H1 (cell line): Measurements from ENCODE around the gene ARHGAP22. TPM values are rescaled to one million over a fixed set of nuclear protein-coding genes. Genes with fewer than 3 reads are reported as not detected.

Experiments
- CTCF ChIA-PET: fragments of 300-600 bp; sonication (Branson Sonifier 250); formaldehyde crosslinking; loops from one replicate; lab custom pipeline; 2021; ENCODE audit not compliant: partially characterized antibody; lab: Charles Lee
- POLR2A ChIA-PET: fragments of 300-600 bp; sonication (Branson Sonifier 250); formaldehyde crosslinking; loops from one replicate; lab custom pipeline; 2021; ENCODE audit warnings: inconsistent platforms; ENCODE audit not compliant: partially characterized antibody; lab: Charles Lee
- DNase-seq, 2 experiments: peaks; one replicate each; pipeline versions ENCODE4 v3.0.0 to v3.0.0-alpha.2; 2010 to 2022; ENCODE audit warnings: low spot score in 2 of 2, low read depth in 1 of 2, mixed read lengths in 1 of 2
- FAIRE-seq: peaks from 2 replicates; lab custom pipeline; 2011; peaks lifted over from hg19 to GRCh38; lab: Jason Lieb, UNC
- H2AFZ ChIP-seq: 2 replicates; pipeline ENCODE4 v1.8.1; 2012; ENCODE audit warnings: low read length, inconsistent platforms
- H2AK5ac ChIP-seq: 2 replicates; pipeline ENCODE4 v1.6.1; 2013; ENCODE audit warnings: low read depth, low read length
- H2BK120ac ChIP-seq: replicated peaks from 2 replicates; pipeline ENCODE3; 2013; ENCODE audit warnings: low read depth, low read length, inconsistent platforms
- H2BK12ac ChIP-seq: 2 replicates; pipeline ENCODE4 v1.6.1; 2013; ENCODE audit warnings: low read depth, low read length
- H2BK15ac ChIP-seq: 2 replicates; pipeline ENCODE4 v1.6.1; 2013; ENCODE audit warnings: low read length
- H2BK20ac ChIP-seq: 2 replicates; pipeline ENCODE4 v1.6.1; 2013; ENCODE audit warnings: low read length
- H2BK5ac ChIP-seq: 2 replicates; pipeline ENCODE4 v1.6.1; 2013; ENCODE audit warnings: low read depth, low read length
- H3K14ac ChIP-seq: 2 replicates; pipeline ENCODE4 v1.6.1; 2013; ENCODE audit warnings: inconsistent platforms; ENCODE audit not compliant: insufficient read length
- H3K18ac ChIP-seq: 2 replicates; pipeline ENCODE4 v1.6.1; 2013; ENCODE audit warnings: low read length; ENCODE audit errors: extremely low read depth
- H3K23ac ChIP-seq: 2 replicates; pipeline ENCODE4 v1.6.1; 2013; ENCODE audit warnings: inconsistent platforms; ENCODE audit not compliant: insufficient read length
- H3K23me2 ChIP-seq: 2 replicates; pipeline ENCODE4 v1.6.1; 2013; ENCODE audit warnings: low read depth, low read length
- H3K27ac ChIP-seq: 2 replicates; pipeline ENCODE4 v1.6.1; 2011; ENCODE audit warnings: low read depth, low read length, inconsistent platforms
- H3K27me3 ChIP-seq, 4 experiments: replicated peaks in 1 of 4; 1 replicate in 1 of 4; 2 replicates in 3 of 4; pipeline versions ENCODE4 v1.6.1 to v1.8.1; 2011 to 2013; ENCODE audit warnings: low read length in 3 of 4, mild to moderate bottlenecking in 3 of 4, inconsistent platforms in 2 of 4, mixed read lengths in 2 of 4, moderate library complexity in 1 of 4; ENCODE audit not compliant: control insufficient read depth in 3 of 4, insufficient read depth in 3 of 4; ENCODE audit errors: extremely low read depth in 1 of 4
- H3K36me3 ChIP-seq, 4 experiments: 2 replicates each; pipeline versions ENCODE4 v1.6.1 to v1.8.1; 2011 to 2013; ENCODE audit warnings: mild to moderate bottlenecking in 4 of 4, low read length in 3 of 4, moderate library complexity in 2 of 4, control low read depth in 1 of 4, inconsistent platforms in 1 of 4; ENCODE audit not compliant: insufficient read depth in 4 of 4, control insufficient read depth in 2 of 4
- H3K4ac ChIP-seq: replicated peaks from 2 replicates; pipeline ENCODE3; 2013; ENCODE audit warnings: low read length, low read depth, mixed read lengths, inconsistent platforms; ENCODE audit not compliant: insufficient read length
- H3K4me1 ChIP-seq, 4 experiments: replicated peaks in 1 of 4; 1 replicate in 1 of 4; 2 replicates in 3 of 4; pipeline versions ENCODE4 v1.6.1 to v1.8.1; 2011 to 2013; ENCODE audit warnings: low read length in 3 of 4, inconsistent platforms in 2 of 4, mixed read lengths in 1 of 4; ENCODE audit not compliant: insufficient read depth in 4 of 4, control insufficient read depth in 3 of 4
- H3K4me2 ChIP-seq, 2 experiments: 2 replicates each; pipeline versions ENCODE4 v1.6.1 to v1.8.1; 2011 to 2013; ENCODE audit warnings: low read depth in 2 of 2, low read length in 2 of 2, control low read depth in 1 of 2, inconsistent platforms in 1 of 2, mild to moderate bottlenecking in 1 of 2; ENCODE audit not compliant: insufficient read depth in 1 of 2
- H3K4me3 ChIP-seq, 4 experiments: fragments of 200-600, 300-600 bp in 1 of 4; sonication (generic), shearing (Covaris generic), sonication (Bioruptor Twin) in 1 of 4; 2 replicates each; pipeline versions ENCODE4 v1.5.1 to v1.8.1; 2011 to 2016; ENCODE audit warnings: low read length in 4 of 4, low read depth in 3 of 4, control low read depth in 2 of 4, inconsistent platforms in 2 of 4, mild to moderate bottlenecking in 2 of 4, mixed read lengths in 1 of 4, moderate library complexity in 1 of 4; ENCODE audit not compliant: insufficient read depth in 2 of 4; ENCODE audit errors: extremely low read depth in 1 of 4
- H3K56ac ChIP-seq: replicated peaks from 2 replicates; pipeline ENCODE3; 2013; ENCODE audit warnings: low read depth, mild to moderate bottlenecking, mixed read lengths, low read length, inconsistent platforms; ENCODE audit not compliant: insufficient read length
- H3K79me1 ChIP-seq: 2 replicates; pipeline ENCODE4 v1.6.1; 2013; ENCODE audit warnings: low read depth, low read length, control low read depth
- H3K79me2 ChIP-seq, 2 experiments: 2 replicates each; pipeline versions ENCODE4 v1.6.1 to v1.8.1; 2012 to 2013; ENCODE audit warnings: low read length in 2 of 2, mild to moderate bottlenecking in 2 of 2, inconsistent platforms in 1 of 2; ENCODE audit not compliant: insufficient read depth in 2 of 2, control insufficient read depth in 1 of 2
- H3K9ac ChIP-seq, 4 experiments: replicated peaks in 1 of 4; 1 replicate in 1 of 4; 2 replicates in 3 of 4; pipeline versions ENCODE4 v1.6.1 to v1.8.1; 2011 to 2013; ENCODE audit warnings: low read depth in 3 of 4, low read length in 3 of 4, control low read depth in 2 of 4, mild to moderate bottlenecking in 2 of 4, moderate library complexity in 2 of 4, inconsistent platforms in 1 of 4; ENCODE audit errors: extremely low read depth in 1 of 4
- H3K9me3 ChIP-seq, 2 experiments: 2 replicates each; pipeline versions ENCODE4 v1.6.1 to v1.8.1; 2012 to 2013; ENCODE audit warnings: mild to moderate bottlenecking in 2 of 2, moderate library complexity in 2 of 2, control low read depth in 1 of 2, inconsistent platforms in 1 of 2, low read depth in 1 of 2, low read length in 1 of 2, mixed read lengths in 1 of 2; ENCODE audit not compliant: insufficient read depth in 2 of 2
- H4K20me1 ChIP-seq, 2 experiments: replicated peaks in 1 of 2; 2 replicates each; pipeline versions ENCODE3 to v1.8.1; 2011 to 2013; ENCODE audit warnings: inconsistent platforms in 2 of 2, low read length in 2 of 2, mild to moderate bottlenecking in 1 of 2; ENCODE audit not compliant: insufficient read depth in 2 of 2, control insufficient read depth in 1 of 2
- H4K5ac ChIP-seq: 2 replicates; pipeline ENCODE4 v1.6.1; 2013; ENCODE audit warnings: low read length, low read depth, mixed read lengths, inconsistent platforms; ENCODE audit not compliant: insufficient read length
- H4K8ac ChIP-seq: 2 replicates; pipeline ENCODE4 v1.8.0; 2013; ENCODE audit warnings: mild to moderate bottlenecking, moderate library complexity, low read length, inconsistent platforms; ENCODE audit not compliant: insufficient read depth; ENCODE audit errors: extremely low read depth
- H4K91ac ChIP-seq: replicated peaks from 2 replicates; pipeline ENCODE3; 2013; ENCODE audit warnings: low read length, mixed read lengths, inconsistent platforms; ENCODE audit not compliant: insufficient read length
- EP300 ChIP-seq, 2 experiments: IDR thresholded peaks; 1 replicate in 1 of 2; 2 replicates in 1 of 2; pipeline ENCODE4 v1.6.1; 2011 to 2012; ENCODE audit warnings: low read depth in 2 of 2, low read length in 2 of 2, mild to moderate bottlenecking in 2 of 2, borderline replicate concordance in 1 of 2, inconsistent platforms in 1 of 2, moderate library complexity in 1 of 2
- HDAC2 ChIP-seq, 2 experiments: fragments of 300-600 bp in 1 of 2; sonication (generic) in 1 of 2; IDR thresholded peaks; 2 replicates each; pipeline ENCODE4 v1.6.1; 2011 to 2012; ENCODE audit warnings: low read depth in 2 of 2, low read length in 2 of 2, mild to moderate bottlenecking in 2 of 2, moderate library complexity in 2 of 2, borderline replicate concordance in 1 of 2, inconsistent platforms in 1 of 2
- TEAD4 ChIP-seq: IDR thresholded peaks from 2 replicates; pipeline ENCODE4 v1.6.1; 2012; ENCODE audit warnings: low read depth, low read length, inconsistent platforms, mixed read lengths
- WGBS, 2 experiments: shearing (Covaris generic) in 1 of 2; methylation state at CpG; one replicate each; pipeline versions ENCODE4 v1.1.6 to v1.1.7; 2013 to 2015; ENCODE audit warnings: low lambda C conversion rate in 2 of 2, mixed read lengths in 2 of 2, inconsistent platforms in 1 of 2, low coverage in 1 of 2, missing lambda C conversion rate in 1 of 2; ENCODE audit not compliant: insufficient replicate concordance in 2 of 2, insufficient coverage in 1 of 2, insufficient read length in 1 of 2; ENCODE audit errors: extremely low coverage in 1 of 2, missing lambda C conversion rate in 1 of 2; 5-methylcytosine and 5-hydroxymethylcytosine counted together
- polyA plus RNA-seq, 7 experiments: library from polyadenylated mRNA; depleted of rRNA in 3 of 7; stranded (reverse) in 5 of 7; unstranded in 2 of 7; fragments of >200 nt in 5 of 7; fragments of 200-250 nt in 2 of 7; gene quantifications; 1 replicate in 5 of 7; 2 replicates in 1 of 7; 4 replicates in 1 of 7; pipeline versions ENCODE4 v1.2.1 to v1.2.3, GENCODE V29; 2011 to 2013; ENCODE audit warnings: missing spikeins in 2 of 7, mixed read lengths in 2 of 7
- total RNA-seq: library from RNA; stranded (reverse); fragmentation: NEBNext Ultra II Directional; extraction: Animal tissue kit (Norgen Biotek cat#: 25700); gene quantifications from 2 replicates; pipeline ENCODE4 v1.2.1, GENCODE V29; 2021

The ARHGAP22 gene
- total and polyA plus RNA-seq, 2 of the 8 experiments (the other 6 are each of a cell fraction or from before 2014, with no cell fraction given) = 3.6 to 11.2 TPM

GRCh38 chr10:48416584-48417232 is 188.2 kb downstream of the ARHGAP22 start:
- H3K9me3 ChIP-seq = 0 out of 4 replicates have a peak, but pooled peaks cover 0 to 3% of the 10 kb centered on the region in 2 experiments

More at GRCh38 chr10:48416584-48417232, 188.2 kb downstream of the ARHGAP22 start:
- Histone ChIP-seq H3K4ac (no peak overlapping the region), H3K79me1 (no peaks in the 10 kb centered on the region), H4K91ac (no peak overlapping the region), H2BK5ac (no peak overlapping the region), H4K5ac (no peak overlapping the region), H3K27me3 (no peaks in the 10 kb centered on the region), H3K4me2 (no peak overlapping the region), H4K8ac (no peak overlapping the region)
- no peak for DNase-seq
- POLR2A ChIA-PET = interaction anchor here (1.1 kb wide), 1 partner anchor 23 kb away, joined by 3 read pairs; no protein-coding TSS in a partner anchor
- TF ChIP-seq HDAC2 (IDR thresholded peaks at IDR 0.05; ENCODE audit: borderline replicate concordance in 1 of 2, low read depth in 2 of 2, low read length in 2 of 2) = no peak
- no peak for TF ChIP-seq EP300 (IDR thresholded peaks at IDR 0.05; ENCODE audit: borderline replicate concordance in 1 of 2, low read depth in 2 of 2, low read length in 2 of 2)
- TF ChIP-seq TEAD4 = peak; percentile 34; the same call in 1 of the 2 replicates
- TF ChIP-seq, all 59 proteins: peak for 1
- Histone ChIP-seq H4K20me1 (no peaks in the 10 kb centered on the region), H2AFZ (no peak overlapping the region), H3K56ac (no peak overlapping the region), H3K27ac (no peak overlapping the region), H3K36me3 (peaks cover 0 to 14% (median 2%) of the 10 kb centered on the region in 4 experiments; a peak in 5 of 8 replicates), H2BK12ac (no peak overlapping the region), H3K4me3 (no peak overlapping the region), H2AK5ac (no peak overlapping the region), H3K14ac (no peak overlapping the region), H3K23ac (no peak overlapping the region), H2BK20ac (no peak overlapping the region), H3K9ac (no peak overlapping the region), H2BK120ac (no peak overlapping the region), H2BK15ac (no peak overlapping the region), H3K18ac (no peak overlapping the region), H3K23me2 (no peaks in the 10 kb centered on the region), H3K79me2 (no peaks in the 10 kb centered on the region), H3K4me1 (no peaks in the 10 kb centered on the region)
- CTCF ChIA-PET = interaction anchor here (0.6 to 2.1 kb wide), 5 partner anchors 11 to 92 kb away, joined by 3 to 8 read pairs (median 4); no protein-coding TSS in a partner anchor
- no peak for FAIRE-seq
- WGBS, 2 experiments = 87% methylated on average over 2 of the region's 2 CpGs; no CpG with 5 or more reads in 1 of the 2 experiments
